Urinary bladder (tissue), 4 donors: ENCODE results near the gene LATS2. TPM values are rescaled to one million over a fixed set of nuclear protein-coding genes. Genes with fewer than 3 reads are reported as not detected.
"Not testable (repeated sequence)": the region's sequence is repeated elsewhere in the genome, so short reads cannot be mapped to it uniquely, and the experiment has no call there.

Experiments
- DNase-seq: peaks from one replicate; pipeline ENCODE4 v3.0.0-alpha.2; 2015; ENCODE audit errors: extremely low spot score
- H3K27ac ChIP-seq: one replicate; pipeline ENCODE4 v1.5.1; 2013; ENCODE audit warnings: low read depth, mild to moderate bottlenecking, moderate library complexity
- H3K36me3 ChIP-seq: one replicate; pipeline ENCODE4 v1.6.1; 2013; ENCODE audit warnings: mild to moderate bottlenecking, moderate library complexity; ENCODE audit not compliant: insufficient read depth
- H3K4me1 ChIP-seq: one replicate; pipeline ENCODE4 v1.6.1; 2013; ENCODE audit warnings: mild to moderate bottlenecking, moderate library complexity; ENCODE audit not compliant: insufficient read depth
- H3K4me3 ChIP-seq: one replicate; pipeline ENCODE4 v1.5.1; 2013; ENCODE audit warnings: low read depth, low read length
- WGBS: extraction: QIAGEN DNeasy Blood & Tissue Kit; methylation state at CpG from one replicate; pipeline ENCODE4 v1.1.7; 2013; 5-methylcytosine and 5-hydroxymethylcytosine counted together
- polyA plus RNA-seq: library from polyadenylated mRNA; stranded (reverse); fragments of 200-250 nt; gene quantifications from one replicate; pipeline ENCODE4 v1.2.3, GENCODE V29; 2013
- total RNA-seq: library from RNA; depleted of rRNA; stranded (reverse); fragments of >200 nt; gene quantifications from one replicate; pipeline ENCODE4 v1.2.3, GENCODE V29; 2014
- donor health status: healthy with polysubstance abuse.
- donor health status: healthy.

Gene LATS2
- total and polyA plus RNA-seq, 2 donors = 17.2 to 21.5 TPM

DNA sequence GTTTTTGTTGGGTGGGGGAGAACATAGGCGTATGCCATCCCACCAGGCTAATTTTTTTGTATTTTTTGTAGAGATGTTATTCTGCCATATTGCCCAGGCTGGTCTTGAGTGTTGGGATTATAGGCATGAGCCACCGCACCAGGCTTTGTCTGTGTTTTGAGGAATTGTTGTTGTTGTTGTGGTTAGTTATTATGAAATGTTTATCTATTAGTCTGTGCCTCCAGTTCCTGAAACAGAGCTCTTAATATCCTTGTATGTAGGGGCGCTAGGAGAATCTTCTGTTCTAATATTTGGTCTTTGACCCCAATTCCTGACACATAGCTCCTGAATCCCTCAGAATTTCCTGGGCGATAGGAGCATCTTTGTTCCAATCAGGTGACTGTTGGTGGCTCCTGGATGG lies 5.6 kb upstream of the LATS2 start:
- Histone ChIP-seq H3K4me3 (no peak overlapping the region), H3K27ac (no peak overlapping the region), H3K36me3 (no peaks in the 10 kb centered on the region), H3K4me1 (no peaks in the 10 kb centered on the region)
- no peak for DNase-seq
- WGBS = 98% methylated on average over 4 of the region's 4 CpGs

DNA sequence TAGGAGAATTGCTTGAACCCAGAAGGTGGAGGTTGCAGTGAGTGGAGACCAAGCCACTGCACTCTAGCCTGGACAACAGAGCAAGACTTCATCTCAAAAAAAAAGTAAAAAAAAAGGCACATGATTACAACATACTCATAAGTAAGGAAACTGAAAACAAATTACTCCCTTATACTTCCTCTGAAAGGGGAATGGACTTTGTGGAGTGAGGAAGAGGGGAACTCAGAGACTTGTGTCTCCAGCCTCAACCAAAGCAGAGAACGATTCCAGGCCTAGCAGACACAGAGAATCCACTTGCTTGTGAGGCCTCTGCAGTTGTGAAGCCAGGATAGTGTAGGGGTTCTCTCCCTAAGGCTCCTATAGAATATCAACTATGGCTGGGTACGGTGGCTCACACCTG lies 4.3 kb upstream of the LATS2 start:
- no peaks in the 10 kb centered on the region for H3K36me3 ChIP-seq
- 85% methylated on average over 2 of the region's 2 CpGs for WGBS
- no peaks in the 10 kb centered on the region for H3K4me1 ChIP-seq
- H3K27ac ChIP-seq = no peak overlapping the region
- no peak overlapping the region for H3K4me3 ChIP-seq
- DNase-seq = no peak

DNA sequence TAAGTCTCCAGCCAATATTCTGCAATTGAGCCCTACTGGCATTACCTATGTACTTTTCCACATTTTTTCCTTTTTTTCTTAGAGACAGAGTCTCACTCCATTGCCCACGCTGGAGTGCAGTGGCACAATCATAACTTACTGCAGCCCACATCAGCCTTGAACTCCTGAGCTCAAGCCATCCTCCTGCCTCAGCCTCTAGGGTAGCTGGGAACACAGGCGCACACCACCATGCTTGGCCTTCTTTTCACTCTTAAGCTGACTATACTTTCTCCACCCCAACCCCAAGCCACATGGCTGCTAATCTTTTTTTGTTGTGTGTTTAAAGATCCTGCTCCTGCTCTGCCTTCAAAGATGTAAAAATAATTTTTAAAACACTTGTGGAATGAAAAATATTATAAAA lies 1.6 kb upstream of the LATS2 start:
- 92% methylated on average over 2 of the region's 2 CpGs for WGBS
- Histone ChIP-seq H3K4me3 (no peak overlapping the region), H3K4me1 (peaks cover 2% of the 10 kb centered on the region), H3K36me3 (no peaks in the 10 kb centered on the region), H3K27ac (no peak overlapping the region)
- DNase-seq = no peak

DNA sequence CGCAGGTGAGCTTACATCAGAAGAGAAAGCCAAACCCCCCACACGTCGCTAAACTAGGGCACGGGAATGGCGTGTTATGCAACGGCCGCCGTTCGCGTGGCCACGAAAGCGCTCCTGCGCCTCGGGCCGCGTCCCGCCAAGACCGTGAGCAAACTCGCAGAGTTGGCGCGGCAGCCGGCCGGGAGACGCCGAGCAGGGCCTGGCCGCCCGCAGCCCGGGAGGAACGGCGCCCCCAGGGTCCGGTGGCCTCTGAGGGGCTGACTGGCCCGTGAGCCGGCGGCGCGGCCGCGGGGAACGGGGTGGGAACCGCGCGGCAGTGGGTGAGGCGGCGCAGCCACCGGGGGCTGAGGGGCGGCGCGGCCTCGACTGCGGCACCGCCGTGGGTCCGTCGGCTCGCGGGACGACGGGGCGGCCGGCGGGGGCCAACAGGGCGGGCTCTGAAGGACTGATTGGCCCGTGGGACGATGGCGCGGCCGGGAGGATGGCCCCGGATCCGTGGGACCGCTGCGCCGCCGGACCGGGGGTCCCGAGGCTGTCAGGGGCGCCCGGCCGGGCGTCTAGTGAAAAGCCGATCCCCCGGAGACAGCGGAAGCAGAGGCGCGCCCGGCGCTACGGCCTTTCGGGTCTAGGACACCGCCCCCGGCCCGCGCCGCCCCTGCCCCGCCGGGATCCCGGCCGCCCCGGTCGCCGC lies 903 bp downstream of the LATS2 start:
- DNase-seq = no peak
- peaks cover 2% of the 10 kb centered on the region for H3K4me1 ChIP-seq
- under 1% methylated on average over 100 of the region's 100 CpGs for whole genome bisulfite sequencing

DNA sequence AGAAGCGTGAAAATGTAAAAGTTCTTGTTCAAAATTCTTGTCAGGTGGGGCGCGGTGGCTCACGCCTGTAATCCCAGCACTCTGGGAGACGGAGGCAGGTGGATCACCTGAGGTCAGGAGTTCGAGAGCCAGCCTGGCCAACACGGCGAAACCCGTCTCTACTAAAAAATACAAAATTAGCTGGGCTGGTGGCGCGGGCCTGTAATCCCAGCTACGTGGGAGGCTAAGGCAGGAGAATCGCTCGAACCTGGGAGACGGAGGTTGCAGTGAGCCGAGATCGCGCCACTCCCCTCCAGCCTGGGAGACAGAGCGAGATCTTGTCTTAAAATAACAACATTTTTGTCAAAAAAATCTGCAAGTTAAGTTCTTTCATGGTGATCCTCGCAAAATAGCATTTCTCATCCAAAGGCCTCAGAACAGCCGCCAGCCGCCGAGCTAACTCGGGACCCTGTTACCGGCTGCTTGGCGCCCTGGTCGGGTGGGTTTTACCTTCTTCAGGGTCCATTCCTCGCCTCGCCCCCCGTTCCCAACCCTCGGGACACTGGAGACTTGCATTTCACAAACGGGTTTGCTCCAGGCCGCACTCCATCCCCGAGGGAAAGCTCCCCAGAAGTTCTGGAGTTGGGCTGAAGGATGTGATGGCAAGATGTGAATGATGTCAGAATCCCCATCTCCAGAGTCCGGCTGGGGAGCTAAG lies 1.6 kb downstream of the LATS2 start:
- Histone ChIP-seq H3K36me3 (no peaks in the 10 kb centered on the region), H3K4me3 (peak overlapping the region; percentile 99), H3K27ac (peak overlapping the region; percentile 99), H3K4me1 (peaks cover 2% of the 10 kb centered on the region)
- no peak for DNase-seq
- WGBS = 59% methylated on average over 35 of the region's 35 CpGs

More for the DNA sequence above, 903 bp downstream of the LATS2 start:
- no peaks in the 10 kb centered on the region for H3K36me3 ChIP-seq
- H3K27ac ChIP-seq = peak overlapping the region; percentile 99
- H3K4me3 ChIP-seq = peak overlapping the region; percentile 99

DNA sequence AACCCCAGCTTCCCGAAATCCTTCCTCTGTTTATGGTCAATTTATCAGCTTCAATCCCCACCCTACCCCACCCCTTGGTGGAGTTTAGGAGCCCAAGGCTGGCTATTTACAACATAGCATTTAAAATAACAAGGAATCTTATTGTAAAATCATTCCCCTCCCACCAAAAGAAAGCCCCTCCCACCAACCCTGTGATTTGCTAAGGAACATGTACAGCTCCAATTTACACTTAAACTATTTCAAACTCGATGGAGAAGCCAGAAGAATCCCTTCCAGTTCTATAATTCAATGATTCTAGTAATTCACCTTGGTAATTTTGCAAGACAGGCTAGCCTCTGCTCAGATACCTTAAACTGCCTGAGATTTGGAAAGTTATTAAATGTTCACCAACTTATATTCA lies 3.0 kb downstream of the LATS2 start:
- WGBS = 24% methylated on average over 2 of the region's 2 CpGs
- Histone ChIP-seq H3K4me1 (peaks cover 2% of the 10 kb centered on the region), H3K27ac (no peak overlapping the region), H3K4me3 (no peak overlapping the region), H3K36me3 (no peaks in the 10 kb centered on the region)
- DNase-seq = no peak

DNA sequence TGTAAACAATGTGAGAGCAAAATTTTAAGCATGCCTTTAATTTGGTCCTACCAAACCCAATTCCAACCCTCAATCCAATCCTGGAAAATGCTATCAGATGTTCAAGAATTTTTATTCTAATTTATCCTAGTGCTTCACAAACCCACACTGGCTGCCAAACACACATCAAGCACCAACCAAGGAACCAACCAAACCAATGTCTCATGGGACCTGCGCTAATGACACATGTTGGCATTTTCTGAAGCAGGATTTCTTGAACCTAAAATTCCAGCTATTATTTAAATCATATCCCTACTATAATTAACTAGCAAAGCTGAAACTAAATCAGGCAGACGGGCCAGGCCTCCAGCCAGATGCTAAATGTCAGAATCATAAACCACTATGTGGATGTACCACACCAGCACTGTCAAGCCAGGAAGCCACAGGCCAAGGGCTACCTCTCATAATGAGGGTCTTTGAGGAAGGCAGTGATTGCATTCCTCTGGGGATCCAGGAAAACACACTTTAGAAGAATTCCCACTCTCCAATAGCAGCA lies 5.8 kb downstream of the LATS2 start:
- 50% methylated on average over 2 of the region's 2 CpGs for WGBS
- Histone ChIP-seq H3K27ac (no peak overlapping the region), H3K4me3 (no peak overlapping the region), H3K4me1 (peaks cover 2% of the 10 kb centered on the region), H3K36me3 (no peaks in the 10 kb centered on the region)
- DNase-seq = no peak

DNA sequence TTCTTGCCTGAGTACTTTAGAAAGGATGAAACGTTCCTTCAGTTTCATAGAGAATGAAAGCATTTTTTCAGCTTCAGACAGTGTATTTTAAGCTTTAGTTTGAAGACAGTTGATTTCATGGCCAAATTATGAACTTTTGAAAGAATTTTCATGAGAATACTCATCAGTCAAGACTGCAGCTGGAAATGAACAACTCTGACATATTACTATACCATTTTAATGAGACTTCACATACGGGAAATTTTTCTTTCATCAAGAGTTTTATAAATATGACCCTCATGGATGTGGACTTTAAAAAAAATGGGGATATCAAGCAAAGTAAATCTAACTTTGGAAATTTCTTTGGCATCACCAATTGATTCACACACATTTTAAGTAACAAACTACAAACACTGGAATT lies 6.4 kb downstream of the LATS2 start:
- WGBS = 17% methylated on average over 2 of the region's 2 CpGs
- DNase-seq = no peak
- H3K4me3 ChIP-seq = no peak overlapping the region
- H3K4me1 ChIP-seq = peaks cover 2% of the 10 kb centered on the region
- no peaks in the 10 kb centered on the region for H3K36me3 ChIP-seq
- no peak overlapping the region for H3K27ac ChIP-seq

DNA sequence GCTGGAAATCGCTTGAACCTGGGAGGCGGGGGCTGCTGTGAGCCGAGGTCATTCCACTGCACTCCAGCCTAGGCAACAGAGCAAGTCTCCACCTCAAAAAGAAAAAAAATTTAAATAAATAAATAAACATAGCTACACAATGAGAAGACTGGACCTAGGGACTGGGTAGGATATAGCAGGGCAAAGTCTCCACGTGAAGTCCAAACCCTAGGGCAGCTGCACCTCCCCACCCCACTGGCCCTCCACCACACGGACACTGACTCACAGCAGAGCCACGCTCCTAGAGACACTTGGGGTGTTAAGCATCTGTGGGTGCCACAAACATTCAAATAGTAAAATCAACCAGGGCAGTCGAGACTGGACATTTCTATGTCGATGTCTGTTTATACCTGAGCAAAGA lies 7.1 kb downstream of the LATS2 start:
- 65% methylated on average over 8 of the region's 8 CpGs for WGBS
- no peak for DNase-seq
- no peaks in the 10 kb centered on the region for H3K36me3 ChIP-seq
- no peaks in the 10 kb centered on the region for H3K4me1 ChIP-seq
- no peak overlapping the region for H3K27ac ChIP-seq
- H3K4me3 ChIP-seq = no peak overlapping the region

DNA sequence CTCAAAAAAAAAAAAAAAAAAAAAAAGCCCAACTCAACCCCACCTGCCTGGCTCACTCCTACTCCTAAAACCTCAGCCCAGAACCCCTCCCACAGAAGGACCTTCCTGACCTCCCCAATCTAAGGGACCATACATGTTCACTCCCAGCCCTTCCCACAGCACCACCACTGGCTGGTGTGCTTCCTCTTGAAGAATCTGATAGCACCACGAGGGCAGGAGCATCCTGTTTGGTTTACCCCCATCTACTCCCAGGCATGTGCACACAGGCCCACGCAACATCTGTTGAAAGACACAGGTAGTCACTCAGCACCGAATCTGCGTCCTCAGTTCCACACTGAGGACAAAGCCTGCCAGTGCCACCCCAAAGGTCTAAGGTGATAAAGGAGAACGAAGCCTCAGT lies 8.2 kb downstream of the LATS2 start:
- Histone ChIP-seq H3K4me1 (no peaks in the 10 kb centered on the region), H3K36me3 (no peaks in the 10 kb centered on the region), H3K27ac (no peak overlapping the region), H3K4me3 (no peak overlapping the region)
- WGBS = 85% methylated on average over 5 of the region's 5 CpGs
- no peak for DNase-seq

DNA sequence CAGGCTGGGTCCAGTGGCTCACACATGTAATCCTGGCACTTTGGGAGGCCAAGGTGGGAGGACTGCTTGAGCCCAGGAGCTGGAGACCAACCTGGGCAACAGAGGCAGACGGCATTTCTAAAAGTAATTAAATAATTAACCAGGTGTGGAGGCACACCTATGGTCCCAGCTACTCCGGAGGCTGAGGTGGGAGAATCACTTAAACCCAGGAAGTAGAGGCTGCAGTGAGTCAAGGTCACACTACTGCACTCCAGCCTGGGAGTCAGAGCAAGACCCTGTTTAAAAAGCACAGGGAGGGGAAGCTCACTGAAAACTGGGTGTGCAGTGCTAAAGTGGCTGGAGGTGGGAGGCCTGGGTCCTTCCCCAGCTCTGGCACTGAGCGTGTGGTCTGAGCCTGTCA lies 9.7 kb downstream of the LATS2 start:
- H3K36me3 ChIP-seq = no peaks in the 10 kb centered on the region
- no peak overlapping the region for H3K27ac ChIP-seq
- DNase-seq = no peak
- H3K4me1 ChIP-seq = no peaks in the 10 kb centered on the region
- no peak overlapping the region for H3K4me3 ChIP-seq
- WGBS = 98% methylated on average over 3 of the region's 3 CpGs

DNA sequence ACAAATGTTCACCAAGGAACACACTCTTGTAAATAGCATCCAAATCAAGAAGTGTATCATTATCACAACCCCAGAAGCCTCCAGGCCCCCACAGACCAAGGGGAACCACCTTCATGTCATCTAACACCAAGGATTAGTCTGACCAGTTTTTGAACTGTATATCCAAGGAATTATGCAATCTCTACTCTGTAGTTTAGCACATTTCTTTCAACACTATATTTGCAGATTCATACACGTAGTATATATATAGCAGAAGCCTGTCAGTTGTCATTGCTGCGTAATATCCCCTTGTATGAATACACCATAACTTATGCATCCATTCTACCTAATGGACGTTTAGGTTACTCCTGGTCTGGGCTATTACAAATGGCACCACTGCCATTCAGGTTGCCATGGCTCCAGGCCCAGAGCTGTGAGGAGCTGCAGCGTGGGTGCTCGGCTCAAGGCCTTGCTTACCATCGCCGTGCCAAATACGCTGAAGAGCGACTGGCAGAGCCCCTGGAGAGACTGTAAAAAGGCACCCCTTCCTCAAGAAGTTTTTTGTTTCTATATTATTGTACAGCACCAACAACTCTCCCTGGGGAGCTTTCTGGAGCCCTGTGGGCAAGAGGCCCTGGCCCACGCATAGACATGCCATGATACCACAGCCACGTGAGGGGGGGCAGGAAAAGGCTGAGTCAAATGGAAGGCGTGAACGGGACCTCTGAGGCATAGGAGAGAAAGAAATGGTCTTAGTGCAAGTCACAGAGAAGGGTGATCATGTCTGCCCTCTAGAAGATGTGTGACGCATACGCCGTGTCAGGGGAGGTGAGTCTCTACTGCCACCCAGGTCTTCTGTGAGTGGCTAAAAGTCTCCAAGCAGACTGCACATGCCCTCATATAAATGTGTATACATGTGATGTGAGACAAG lies 10.8 kb downstream of the LATS2 start:
- no peaks in the 10 kb centered on the region for H3K4me1 ChIP-seq
- H3K36me3 ChIP-seq = no peaks in the 10 kb centered on the region
- H3K4me3 ChIP-seq = no peak overlapping the region
- H3K27ac ChIP-seq = no peak overlapping the region
- DNase-seq = no peak
- WGBS = 93% methylated on average over 16 of the region's 16 CpGs

DNA sequence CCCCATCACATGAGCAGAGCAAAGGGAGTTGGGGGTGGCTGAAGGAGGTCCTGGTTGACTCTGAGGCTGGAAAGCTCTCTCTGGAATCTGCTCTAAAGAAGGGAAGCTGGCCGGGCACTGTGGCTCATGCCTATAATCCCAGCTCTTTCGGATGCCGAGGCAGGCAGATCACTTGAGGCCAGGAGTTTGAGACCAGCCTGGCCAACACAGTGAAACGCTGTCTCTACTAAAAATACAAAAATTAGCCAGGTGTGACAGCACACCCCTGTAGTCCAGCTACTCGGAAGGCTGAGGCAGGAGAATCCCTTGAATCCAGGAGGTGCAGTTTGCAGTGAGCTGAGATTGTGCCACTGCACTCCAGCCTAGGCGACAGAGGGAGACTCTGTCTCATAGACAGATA lies 11.7 kb downstream of the LATS2 start:
- not testable (repeated sequence) for H3K27ac ChIP-seq, DNase-seq, H3K36me3 ChIP-seq, H3K4me3 ChIP-seq, H3K4me1 ChIP-seq
- 72% methylated on average over 6 of the region's 6 CpGs for WGBS
